ENCODE results near the gene MYO1D.

Gene MYO1D

GRCh38 chr17:32854207-32854606 is 22.7 kb downstream of the MYO1D start:
- no peak for DNase-seq

- no peak for DNase-seq
Observed at GRCh38 chr17:32852811-32853210, 24.1 kb downstream of the MYO1D start.

- DNase-seq: no peak
Observed at GRCh38 chr17:32849879-32850278, 27.0 kb downstream of the MYO1D start.

- no peak for DNase-seq
Observed at GRCh38 chr17:32847977-32848376, 28.9 kb downstream of the MYO1D start.

GRCh38 chr17:32846143-32846542 is 30.8 kb downstream of the MYO1D start:
- no peak for DNase-seq

- no peak for DNase-seq
Observed at GRCh38 chr17:32840241-32840640, 36.7 kb downstream of the MYO1D start.

- no peak for DNase-seq
Observed at GRCh38 chr17:32836527-32836926, 40.4 kb downstream of the MYO1D start.

- DNase-seq: no peak
Observed at GRCh38 chr17:32835291-32835761, 41.6 kb downstream of the MYO1D start.

GRCh38 chr17:32834104-32834503 is 42.8 kb downstream of the MYO1D start:
- no peak for DNase-seq

GRCh38 chr17:32833526-32833925 is 43.4 kb downstream of the MYO1D start:
- no peak for DNase-seq

GRCh38 chr17:32833076-32833475 is 43.8 kb downstream of the MYO1D start:
- DNase-seq: no peak

- DNase-seq: no peak
Observed at GRCh38 chr17:32831627-32832243, 45.2 kb downstream of the MYO1D start.

GRCh38 chr17:32831223-32831622 is 45.7 kb downstream of the MYO1D start:
- DNase-seq: no peak

- no peak for DNase-seq
Observed at GRCh38 chr17:32828822-32829221, 48.1 kb downstream of the MYO1D start.

GRCh38 chr17:32827227-32827626 is 49.7 kb downstream of the MYO1D start:
- DNase-seq: no peak

GRCh38 chr17:32826076-32826475 is 50.8 kb downstream of the MYO1D start:
- no peak for DNase-seq

GRCh38 chr17:32824334-32824733 is 52.6 kb downstream of the MYO1D start:
- no peak for DNase-seq

GRCh38 chr17:32822996-32823395 is 53.9 kb downstream of the MYO1D start:
- no peak for DNase-seq

GRCh38 chr17:32821987-32822934 is 54.7 kb downstream of the MYO1D start:
- DNase-seq: peak; percentile 28

GRCh38 chr17:32820440-32820839 is 56.5 kb downstream of the MYO1D start:
- DNase-seq: no peak

GRCh38 chr17:32819787-32820186 is 57.1 kb downstream of the MYO1D start:
- DNase-seq: no peak

GRCh38 chr17:32819035-32819434 is 57.9 kb downstream of the MYO1D start:
- DNase-seq: no peak

GRCh38 chr17:32815460-32815859 is 61.5 kb downstream of the MYO1D start:
- no peak for DNase-seq

- DNase-seq: no peak
Observed at GRCh38 chr17:32814836-32815235, 62.1 kb downstream of the MYO1D start.
